ENCODE measurements around the gene EFHD1.

- TF ChIP-seq CTCF (IDR thresholded peaks at IDR 0.05; ENCODE audit: insufficient read depth, low read depth, low read length) = no peak
- no peak for TF ChIP-seq EZH2 (IDR thresholded peaks at IDR 0.05; ENCODE audit: insufficient read depth, low read length)
These were observed 39.4 kb upstream of the EFHD1 start for GRCh38 chr2:232593982-232594381.

Measured in astrocyte (in vitro differentiated cells and primary cell).